K562 (cell line): ENCODE results near the gene ADORA1. TPM values are rescaled to one million over a fixed set of nuclear protein-coding genes. Genes with fewer than 3 reads are reported as not detected.

Source experiments
- ATAC-seq: fragments of 200-7000 bp; cut with Tn5 transposase; 3 replicates; pipeline ENCODE4 v1.9.1; 2020; ENCODE audit warnings: moderate library complexity
- BruUV-seq: library from RNA; stranded (reverse); fragments of 400-500 nt; replicated peaks from 2 replicates; lab custom pipeline; 2021; lab: Mats Ljungman, UMichigan
- CTCF ChIA-PET: fragments of 300-600 bp; formaldehyde crosslinking; extraction: SDS; loops from one replicate; lab custom pipeline; 2021; ENCODE audit warnings: low intra/inter-chr PET ratio; lab: Yijun Ruan, JAX
- POLR2A ChIA-PET: fragments of 300-600, 350-650 bp; sonication (Branson Sonifier 250); formaldehyde crosslinking; extraction: SDS; loops from one replicate; lab custom pipeline; 2021; ENCODE audit warnings: antibody characterized with exemption, inconsistent platforms; lab: Yijun Ruan, JAX
- DNase-seq, 4 experiments: peaks; one replicate each; pipeline versions ENCODE4 v3.0.0 to v3.0.0-alpha.2; 2011 to 2018; ENCODE audit warnings: low spot score in 3 of 4, mixed read lengths in 3 of 4; ENCODE audit errors: extremely low read depth in 1 of 4
- FAIRE-seq: peaks from 2 replicates; lab custom pipeline; 2011; peaks lifted over from hg19 to GRCh38; lab: Jason Lieb, UNC
- H2AFZ ChIP-seq: 2 replicates; pipeline ENCODE4 v1.6.0; 2011; ENCODE audit warnings: low read depth, low read length, control low read depth, inconsistent platforms
- H3K27ac ChIP-seq: fragments of 200-600 bp; 3 replicates; pipeline ENCODE4 v1.8.0; 2011; ENCODE audit warnings: low read depth, mild to moderate bottlenecking, control low read depth, inconsistent platforms, low read length, moderate library complexity, mixed read lengths; ENCODE audit errors: extremely low read depth
- H3K27me3 ChIP-seq, 2 experiments: fragments of 300-600 bp in 1 of 2; 2 replicates in 1 of 2; 3 replicates in 1 of 2; pipeline versions ENCODE4 v1.6.0 to v1.8.0; 2011; ENCODE audit warnings: inconsistent platforms in 2 of 2, low read length in 2 of 2, mild to moderate bottlenecking in 1 of 2, mixed read lengths in 1 of 2, moderate library complexity in 1 of 2; ENCODE audit not compliant: control insufficient read depth in 2 of 2, insufficient read depth in 2 of 2
- H3K36me3 ChIP-seq: fragments of 300-600 bp; 3 replicates; pipeline ENCODE4 v1.8.0; 2011; ENCODE audit warnings: mild to moderate bottlenecking, low read length, inconsistent platforms; ENCODE audit not compliant: control insufficient read depth, insufficient read depth
- H3K4me1 ChIP-seq, 2 experiments: fragments of 200-600 bp in 1 of 2; replicated peaks in 1 of 2; 2 replicates in 1 of 2; 3 replicates in 1 of 2; pipeline versions ENCODE4 v1.5.1 to v1.8.0; 2011; ENCODE audit warnings: inconsistent platforms in 2 of 2, low read length in 2 of 2, mild to moderate bottlenecking in 1 of 2, mixed read lengths in 1 of 2, moderate library complexity in 1 of 2; ENCODE audit not compliant: control insufficient read depth in 2 of 2, insufficient read depth in 2 of 2
- H3K4me2 ChIP-seq: 2 replicates; pipeline ENCODE4 v1.6.1; 2011; ENCODE audit warnings: low read length, control low read depth, inconsistent platforms, mixed read lengths; ENCODE audit not compliant: insufficient read depth
- H3K4me3 ChIP-seq: fragments of 200-600 bp; sonication (generic), shearing (Covaris generic); 2 replicates; pipeline ENCODE4 v1.5.1; 2016; ENCODE audit warnings: control low read depth, inconsistent platforms
- H3K79me2 ChIP-seq: fragments of 200-600 bp; 3 replicates; pipeline ENCODE4 v1.8.0; 2011; ENCODE audit warnings: low read length, inconsistent platforms; ENCODE audit not compliant: control insufficient read depth, insufficient read depth
- H3K9ac ChIP-seq, 2 experiments: 2 replicates each; pipeline versions ENCODE4 v1.6.0 to v1.6.1; 2011; ENCODE audit warnings: low read depth in 2 of 2, low read length in 2 of 2, control low read depth in 1 of 2, inconsistent platforms in 1 of 2, mild to moderate bottlenecking in 1 of 2, mixed read lengths in 1 of 2; ENCODE audit not compliant: insufficient read depth in 1 of 2
- H3K9me1 ChIP-seq: one replicate; pipeline ENCODE4 v1.6.0; 2011; ENCODE audit warnings: inconsistent platforms, mild to moderate bottlenecking, low read length, moderate library complexity; ENCODE audit not compliant: control insufficient read depth, insufficient read depth
- H3K9me3 ChIP-seq: replicated peaks from 2 replicates; pipeline ENCODE4 v1.5.1; 2011; ENCODE audit warnings: low read depth, low read length, inconsistent platforms; ENCODE audit not compliant: control insufficient read depth, insufficient read depth
- H4K20me1 ChIP-seq: replicated peaks from 2 replicates; pipeline ENCODE4 v1.6.1; 2011; ENCODE audit warnings: low read length, inconsistent platforms, mixed read lengths; ENCODE audit not compliant: control insufficient read depth, insufficient read depth
- CBX5 ChIP-seq: IDR thresholded peaks from 2 replicates; pipeline ENCODE4 v1.6.1; 2014; ENCODE audit warnings: low read depth, borderline replicate concordance
- KDM5B ChIP-seq: fragments of 200-600 bp; sonication (generic); IDR thresholded peaks from 2 replicates; pipeline ENCODE4 v1.6.1; 2012; ENCODE audit warnings: low read depth, mild to moderate bottlenecking, moderate library complexity, low read length, control low read depth, inconsistent platforms; ENCODE audit not compliant: insufficient replicate concordance
- PHF21A ChIP-seq: fragments of 450-650 bp; IDR thresholded peaks from 2 replicates; pipeline ENCODE4 v1.6.1; 2017; ENCODE audit warnings: low read depth, borderline replicate concordance
- RHOXF2B ChIP-seq: fragments of 250-450 bp; sonication (Bioruptor Pico); conservative IDR thresholded peaks from 2 replicates; pipeline ENCODE4 v1.5.1; 2021
- RNF2 ChIP-seq: sonication (generic); IDR thresholded peaks from 2 replicates; pipeline ENCODE4 v1.6.1; 2016
- SPI1 ChIP-seq: IDR thresholded peaks from 2 replicates; pipeline ENCODE4 v1.6.1; 2011; ENCODE audit warnings: low read depth, low read length, control low read depth, borderline replicate concordance
- ZEB2 ChIP-seq: fragments of 450-650 bp; IDR thresholded peaks from 2 replicates; pipeline ENCODE4 v1.6.1; 2016
- WGBS: fragments of 100-300 bp; shearing (Covaris generic); methylation state at CpG from one replicate; pipeline ENCODE4 v1.1.6; 2016; ENCODE audit warnings: low coverage, mixed read lengths; ENCODE audit not compliant: insufficient coverage; ENCODE audit errors: missing lambda C conversion rate; 5-methylcytosine and 5-hydroxymethylcytosine counted together
- in situ Hi-C: fragments of 300-500 bp; cut with MboI; formaldehyde crosslinking; loops from 4 replicates; pipeline ENCODE4 v1.15.0; 2018; ENCODE audit warnings: inconsistent platforms, mixed read lengths
- intact Hi-C: fragments of 100-400 bp; cut with micrococcal nuclease; formaldehyde crosslinking; loops from 2 replicates; pipeline ENCODE4 v1.14.2; 2022
- polyA plus RNA-seq, 8 experiments: library from polyadenylated mRNA; depleted of rRNA in 4 of 8; stranded (reverse) in 5 of 8; unstranded in 3 of 8; fragments of >200 nt; fragmentation: Nextera tagmentation in 2 of 8; fragmentation: Illumina TruSeq in 1 of 8; extraction: Ambion mirVana in 2 of 8; extraction: Trizol in 1 of 8; gene quantifications; 2 replicates each; pipeline versions ENCODE4 v1.2.1 to v1.2.3, GENCODE V29; 2011 to 2014; ENCODE audit warnings: inconsistent platforms in 1 of 8, missing spikeins in 1 of 8
- total RNA-seq, 7 experiments: library from RNA; depleted of rRNA in 6 of 7; stranded (reverse); fragments of >200 nt in 6 of 7; fragmentation: Illumina TruSeq in 2 of 7; extraction: Trizol in 2 of 7; gene quantifications; 2 replicates each; pipeline versions ENCODE4 v1.2.1 to v1.2.3, GENCODE V29; 2011 to 2021; ENCODE audit warnings: low replicate concordance in 1 of 7

ADORA1 gene
- total and polyA plus RNA-seq, 9 of the 15 experiments (the other 6 are each of a cell fraction or from before 2014, with no cell fraction given): not detected

- no peak for TF ChIP-seq KDM5B
- no peak for TF ChIP-seq RHOXF2B
- no peak for TF ChIP-seq CBX5
- no peak for TF ChIP-seq RNF2
Measured at GRCh38 chr1:203188686-203189232, 61.2 kb downstream of the ADORA1 start (continued).

GRCh38 chr1:203189951-203190352 is 62.4 kb downstream of the ADORA1 start:
- no peak for ATAC-seq
- intact Hi-C loops: no loop called here
- no peak overlapping the region for H3K4me2 ChIP-seq
- H4K20me1 ChIP-seq: no peaks in the 10 kb centered on the region
- POLR2A ChIA-PET: interaction anchor here (0.5 kb wide), 1 partner anchor 155 kb away, joined by 3 read pairs; no protein-coding TSS in a partner anchor
- H3K9ac ChIP-seq: no peak overlapping the region
- H3K9me1 ChIP-seq: no peaks in the 10 kb centered on the region
- CTCF ChIA-PET: no interaction called here
- in situ Hi-C loops: no loop called here
- 0% methylated on average over 7 of the region's 7 CpGs for WGBS
- FAIRE-seq: no peak
- H3K27ac ChIP-seq: no peak overlapping the region
- no peaks in the 10 kb centered on the region for H3K9me3 ChIP-seq
- no peaks in the 10 kb centered on the region for H3K36me3 ChIP-seq
- no peak for TF ChIP-seq PHF21A
- TF ChIP-seq SPI1: peak; percentile 77
- TF ChIP-seq ZEB2: no peak
- no TSS peak for BruUV-seq
- H3K4me1 ChIP-seq: no peaks in the 10 kb centered on the region
- no peak for DNase-seq
- H3K4me3 ChIP-seq: no peak overlapping the region
- no peak overlapping the region for H2AFZ ChIP-seq
- peaks cover 18 to 21% of the 10 kb centered on the region in 2 experiments for H3K27me3 ChIP-seq
- no peaks in the 10 kb centered on the region for H3K79me2 ChIP-seq
